GM18909 (cell line): ENCODE results near the gene NHSL1.
"Not testable (repeated sequence)": the region's sequence is repeated elsewhere in the genome, so short reads cannot be mapped to it uniquely, and the experiment has no call there.

Source experiments
- ATAC-seq: cut with Tn5 transposase; IDR thresholded peaks from one replicate; pipeline ENCODE4 v1.9.1; 2021; ENCODE audit warnings: mild to moderate bottlenecking; ENCODE audit not compliant: unreplicated experiment, poor library complexity

Gene NHSL1

DNA sequence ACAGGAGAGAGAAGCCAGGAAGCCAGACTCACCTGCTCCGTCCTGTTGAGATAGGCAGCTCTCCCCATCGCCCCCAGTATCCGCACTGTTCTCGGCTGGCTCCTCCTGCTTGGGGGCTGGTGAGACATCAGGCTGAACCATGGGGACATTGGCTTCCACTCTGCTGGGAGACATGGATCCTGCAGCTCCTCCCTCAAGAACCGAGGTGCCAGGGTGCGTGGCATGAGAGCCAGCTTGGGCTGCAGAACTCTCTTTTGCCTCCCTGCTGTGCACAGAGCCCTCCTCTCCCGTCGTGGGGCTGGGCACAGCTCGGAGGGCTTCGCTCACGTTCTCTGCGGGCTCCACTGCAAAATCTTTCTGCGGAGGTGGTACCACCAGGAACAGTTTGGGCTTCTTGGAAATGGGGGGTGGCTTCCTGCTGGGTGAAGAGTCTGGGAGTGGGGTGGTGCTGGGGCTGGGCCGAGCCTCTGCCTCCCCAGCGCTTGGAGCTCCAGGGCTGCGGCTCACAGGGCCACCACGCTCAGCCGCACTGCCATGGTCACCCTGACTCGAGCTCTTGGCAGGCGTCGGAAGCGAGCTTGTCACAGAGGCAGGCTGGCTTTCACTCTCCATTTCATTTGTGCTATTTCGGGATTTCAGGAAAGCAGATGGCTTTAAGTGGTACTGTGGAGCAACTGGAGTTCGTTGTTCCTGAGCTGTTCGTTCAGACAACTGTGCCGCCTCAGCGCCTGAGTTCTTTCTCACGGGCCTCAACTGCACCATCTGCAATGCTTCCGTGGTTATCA, 68.7 kb downstream of the NHSL1 start:
- ATAC-seq = no peak

DNA sequence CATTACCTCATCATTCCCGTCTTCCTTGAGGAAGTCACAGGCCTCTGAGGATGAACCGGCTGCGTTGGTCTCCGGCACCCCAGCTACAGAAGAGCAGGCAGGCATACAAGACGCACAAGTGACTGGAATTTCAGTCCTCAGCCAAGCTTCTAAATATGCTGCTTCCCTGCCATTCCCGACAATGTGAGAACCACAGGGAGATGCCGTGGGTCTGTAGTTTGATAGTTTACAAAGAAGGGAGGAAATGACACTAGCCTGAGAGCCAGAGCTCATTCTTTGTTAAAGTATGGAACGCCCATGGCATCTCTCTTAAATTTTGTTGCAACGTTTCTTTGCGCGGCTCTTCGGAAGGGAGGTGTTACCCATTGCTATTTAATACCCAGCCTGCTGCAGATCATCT, 69.5 kb downstream of the NHSL1 start:
- ATAC-seq = no peak

DNA sequence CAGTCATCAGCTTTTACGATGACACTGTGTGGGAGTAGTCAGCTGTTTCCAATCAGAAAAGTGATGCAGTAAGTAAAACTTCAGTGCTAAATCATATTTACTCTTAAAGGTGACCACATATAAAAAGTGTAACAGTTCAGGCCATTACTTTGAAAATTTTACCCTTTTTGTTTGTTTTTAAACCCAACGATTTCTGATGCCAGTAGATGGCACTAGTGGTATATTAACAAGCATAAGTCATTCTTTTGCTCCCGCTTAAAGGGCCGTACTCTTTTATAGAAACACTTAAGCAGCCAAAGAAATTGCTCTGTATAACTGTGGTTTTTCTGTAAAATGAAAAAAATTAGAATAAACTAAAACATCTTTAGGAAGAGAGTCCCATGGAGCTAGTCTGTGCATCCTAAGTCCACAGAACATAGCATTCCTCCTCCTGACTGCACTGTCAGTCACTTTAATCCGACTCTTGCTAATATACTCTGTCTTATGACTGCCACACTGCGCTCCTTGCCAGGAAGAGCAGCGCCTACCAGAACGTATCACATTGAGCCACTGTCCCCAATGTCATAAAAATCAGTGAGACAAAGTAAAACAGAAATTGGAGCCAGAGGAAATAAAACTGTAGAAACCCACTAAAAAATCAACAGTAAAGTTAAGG, 70.2 kb downstream of the NHSL1 start:
- ATAC-seq = no peak

DNA sequence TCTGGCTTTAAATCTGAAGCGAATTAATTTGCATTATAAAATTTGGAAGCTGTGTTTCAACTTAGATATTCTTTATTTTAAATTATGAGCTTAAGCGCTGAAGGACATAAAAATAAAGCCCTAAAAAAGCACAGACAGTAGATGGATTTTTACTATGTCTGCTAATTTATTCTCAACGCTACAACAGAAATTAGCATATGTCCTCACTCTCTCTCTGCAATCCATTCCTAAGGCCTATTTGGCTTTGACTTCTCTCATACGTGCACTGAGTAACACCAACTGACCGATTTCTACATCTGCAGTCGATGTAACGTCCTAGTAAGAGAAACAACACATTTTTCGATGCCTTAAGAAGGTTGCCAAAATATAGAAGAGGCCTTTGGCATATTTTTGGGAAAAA, 71.6 kb downstream of the NHSL1 start:
- ATAC-seq = no peak

DNA sequence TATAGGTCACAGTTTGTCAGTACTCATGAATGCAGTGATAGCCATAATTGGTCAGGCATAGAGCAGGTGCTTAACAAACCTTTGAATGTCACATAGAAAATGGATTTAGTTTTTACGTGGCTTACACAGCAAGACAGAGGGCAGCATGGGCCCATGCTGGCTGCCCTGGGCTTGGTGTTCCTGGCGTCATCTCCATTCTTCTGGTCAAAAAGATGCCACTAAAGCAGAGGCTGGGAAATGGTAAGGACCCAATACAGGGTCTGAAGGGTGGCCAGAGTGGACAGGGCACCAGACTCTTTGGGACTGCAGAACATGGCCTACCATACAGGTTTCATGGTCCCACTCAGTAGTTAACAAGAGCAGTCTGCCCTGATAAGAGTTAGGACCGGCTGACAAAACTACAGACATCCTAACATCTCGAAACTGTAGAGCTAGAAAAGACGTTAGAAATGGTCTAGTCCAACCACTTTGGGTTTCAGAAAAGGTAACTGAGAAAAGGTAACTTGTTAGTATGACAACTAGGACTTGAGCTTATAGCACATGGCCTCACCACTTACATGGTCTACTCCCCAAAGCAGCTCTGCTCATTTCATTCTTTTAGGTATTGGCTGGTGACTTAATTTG, 72.7 kb downstream of the NHSL1 start:
- no peak for ATAC-seq

DNA sequence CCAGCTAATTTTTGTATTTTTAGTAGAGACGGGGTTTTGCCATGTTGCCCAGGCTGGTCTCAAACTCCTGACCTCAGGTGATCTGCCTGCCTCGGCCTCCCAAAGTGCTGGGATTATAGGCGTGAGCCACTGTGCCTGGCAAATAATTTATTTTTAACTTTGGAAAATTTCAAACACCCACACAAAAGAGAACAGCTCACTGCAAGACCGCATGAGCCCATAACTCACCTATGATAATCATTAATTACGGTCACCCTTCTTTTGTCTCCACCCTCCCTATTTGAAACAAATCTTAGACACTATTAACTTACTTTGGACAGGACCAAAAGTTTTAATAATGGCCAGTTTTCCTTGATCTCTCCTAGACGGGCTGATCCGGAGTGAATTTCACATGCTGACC, 74.0 kb downstream of the NHSL1 start:
- ATAC-seq = not testable (repeated sequence)

DNA sequence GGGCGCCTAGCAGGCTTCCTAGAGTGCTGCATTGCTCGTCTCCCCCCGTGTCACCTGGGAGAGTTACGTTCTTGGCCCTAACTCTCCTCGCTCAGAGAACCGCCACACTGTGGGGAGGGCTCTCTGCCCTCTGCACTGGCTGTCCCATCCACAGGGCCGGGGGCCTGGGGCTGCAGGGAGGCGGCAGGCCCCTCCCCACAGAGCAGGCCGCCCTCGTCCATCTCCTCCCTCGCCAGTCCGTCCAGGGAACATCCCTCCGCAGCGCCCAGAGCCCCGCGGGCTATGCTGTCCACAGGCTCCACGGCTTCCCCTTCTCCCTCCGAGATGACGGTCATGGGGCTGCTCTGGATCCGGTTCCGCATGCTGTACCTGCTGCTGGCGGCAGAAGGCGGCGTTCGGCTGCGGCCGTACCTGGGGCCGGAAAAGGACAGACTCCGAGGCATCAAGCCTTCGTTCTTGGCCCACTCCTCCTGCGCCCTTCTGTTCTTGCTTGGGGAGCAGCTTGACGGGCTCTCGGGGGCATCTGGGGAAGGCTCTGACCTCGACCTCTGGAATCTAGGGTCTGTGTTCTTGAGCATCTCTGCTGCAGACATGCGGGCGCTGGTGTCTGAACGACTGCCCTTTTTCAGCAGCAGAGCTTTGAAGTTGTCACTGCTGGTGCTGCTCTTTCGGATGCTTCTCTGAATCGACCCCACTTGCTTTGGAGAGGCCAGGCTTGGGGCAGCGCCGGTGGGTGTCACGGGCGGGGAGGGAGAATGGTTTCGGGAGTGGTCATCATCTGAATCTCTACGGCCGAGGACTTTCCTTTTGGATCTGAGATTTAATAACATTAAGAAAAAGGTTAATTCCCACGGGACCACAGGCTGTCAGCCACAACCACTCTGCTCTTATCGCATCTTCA, 75.0 kb downstream of the NHSL1 start:
- ATAC-seq = no peak

DNA sequence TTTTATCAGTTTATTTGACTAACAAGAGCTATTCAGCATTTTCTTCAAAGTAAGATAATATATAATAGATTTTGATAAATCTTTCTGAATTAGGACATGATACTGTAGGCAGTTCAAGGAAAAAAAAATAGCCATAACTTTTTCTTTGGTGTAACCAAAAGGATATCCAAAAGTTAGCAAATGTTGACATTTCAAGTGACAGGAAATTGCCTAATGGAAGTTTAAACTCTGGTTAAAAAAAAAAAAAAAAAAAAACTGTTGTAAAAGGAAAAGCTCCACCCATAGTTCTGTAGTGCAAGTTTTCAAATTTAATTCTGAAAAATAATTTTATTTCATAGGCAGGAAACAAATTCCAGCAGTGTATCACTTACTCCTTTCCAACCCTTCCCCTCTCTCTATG, 76.4 kb downstream of the NHSL1 start:
- no peak for ATAC-seq

DNA sequence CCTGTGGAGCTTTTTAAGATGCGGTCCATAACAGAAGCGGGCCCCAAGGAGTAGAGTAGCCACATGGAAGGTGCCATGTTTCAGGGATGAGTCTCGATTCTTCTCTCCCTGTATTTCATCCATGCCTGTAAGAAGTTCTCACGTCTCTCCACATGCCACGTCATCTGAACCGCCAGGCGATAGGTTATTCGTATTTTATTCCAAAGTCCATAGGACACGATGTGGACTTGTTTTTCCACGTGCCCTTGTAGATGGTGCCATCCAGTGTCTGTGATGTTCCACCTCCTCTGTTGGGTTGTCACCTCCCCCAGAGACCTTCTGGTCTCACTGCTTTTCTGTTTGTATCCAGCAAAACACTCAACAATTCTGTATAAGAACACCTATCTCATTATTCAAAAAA, 77.7 kb downstream of the NHSL1 start:
- no peak for ATAC-seq

DNA sequence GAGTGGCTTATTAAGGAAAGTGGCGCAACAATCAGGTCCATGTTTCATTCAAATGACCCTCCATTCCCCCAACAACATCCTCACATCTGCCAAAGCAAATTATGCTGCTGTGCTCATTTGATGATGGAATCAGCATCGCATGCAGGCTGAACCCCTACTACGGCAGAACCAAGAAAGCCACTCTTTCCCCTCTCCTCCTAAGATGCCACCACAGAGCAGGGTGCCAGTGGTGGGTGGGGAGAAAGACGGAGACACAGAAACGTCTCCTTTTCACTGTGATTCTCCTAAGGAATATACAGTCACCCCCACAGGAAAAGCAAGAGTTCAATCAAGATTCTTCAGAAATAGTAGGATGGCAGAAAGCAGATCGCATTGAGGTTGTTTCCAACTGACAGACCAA, 78.2 kb downstream of the NHSL1 start:
- no peak for ATAC-seq

DNA sequence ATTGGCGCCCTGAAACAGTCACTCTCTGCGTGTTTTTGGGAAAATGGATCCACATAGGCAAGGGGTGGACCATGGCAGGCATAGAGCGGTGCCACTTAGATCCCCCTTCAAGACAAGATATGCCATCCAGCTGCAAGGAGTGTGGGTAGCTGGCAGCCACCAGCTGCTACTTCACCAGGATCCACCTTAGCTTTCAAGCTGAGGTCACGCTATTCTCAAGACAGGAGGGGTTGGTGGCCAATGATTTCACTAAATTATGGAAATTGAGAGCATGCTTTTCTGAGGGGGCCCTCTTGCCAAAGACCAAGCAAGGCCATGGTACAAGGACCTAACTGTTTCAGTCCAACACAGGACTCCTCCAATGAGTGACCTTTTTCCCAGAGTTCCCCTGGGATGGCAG, 78.9 kb downstream of the NHSL1 start:
- no peak for ATAC-seq

DNA sequence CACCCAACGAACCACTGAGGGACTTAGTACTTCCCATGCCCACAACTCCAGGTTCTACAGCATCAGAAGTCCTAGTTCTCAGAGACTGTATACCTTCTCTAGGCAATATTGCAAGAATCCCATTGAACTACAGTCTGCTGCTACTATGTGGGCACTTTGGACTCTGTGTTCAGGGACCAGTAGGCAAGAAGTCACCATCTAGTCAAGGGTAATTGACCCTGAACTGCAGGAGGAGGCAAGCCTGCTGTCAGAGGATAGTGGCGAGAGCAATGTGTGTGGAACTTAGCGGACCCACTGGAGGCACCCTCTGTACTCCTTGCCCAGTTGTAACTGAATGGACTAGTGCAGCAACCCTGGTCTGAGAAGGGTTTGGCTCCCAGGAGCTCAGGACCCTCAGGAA, 79.5 kb downstream of the NHSL1 start:
- ATAC-seq = no peak

DNA sequence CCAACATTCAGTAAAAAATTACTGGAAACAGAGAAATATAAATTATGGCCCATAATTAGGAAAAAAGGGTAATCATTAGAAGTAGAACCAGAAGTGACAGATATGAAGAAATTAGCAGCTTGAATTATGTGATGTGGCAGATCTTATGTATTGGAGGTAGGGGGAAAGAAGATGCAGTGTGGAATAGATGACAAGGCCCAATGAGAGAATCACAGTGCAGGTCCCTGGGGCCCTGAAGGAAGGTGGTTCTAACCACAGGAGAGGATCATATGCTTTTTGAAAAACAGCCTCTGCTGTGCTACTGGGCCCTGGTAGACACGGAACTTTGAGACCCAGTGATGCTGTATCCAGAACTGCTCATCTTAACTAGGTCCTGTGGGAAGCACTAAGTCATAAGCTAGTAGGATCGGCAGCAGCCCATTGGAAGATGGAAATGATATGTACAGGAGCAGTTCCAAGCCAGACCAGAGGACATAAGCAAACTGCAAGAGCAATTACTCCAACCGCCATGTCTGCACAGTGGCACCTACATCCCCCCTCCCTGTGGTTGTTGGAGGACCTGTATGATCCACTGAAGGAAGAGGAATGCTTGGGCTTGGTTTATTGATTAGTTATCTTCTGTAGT, 81.1 kb downstream of the NHSL1 start:
- ATAC-seq = no peak

DNA sequence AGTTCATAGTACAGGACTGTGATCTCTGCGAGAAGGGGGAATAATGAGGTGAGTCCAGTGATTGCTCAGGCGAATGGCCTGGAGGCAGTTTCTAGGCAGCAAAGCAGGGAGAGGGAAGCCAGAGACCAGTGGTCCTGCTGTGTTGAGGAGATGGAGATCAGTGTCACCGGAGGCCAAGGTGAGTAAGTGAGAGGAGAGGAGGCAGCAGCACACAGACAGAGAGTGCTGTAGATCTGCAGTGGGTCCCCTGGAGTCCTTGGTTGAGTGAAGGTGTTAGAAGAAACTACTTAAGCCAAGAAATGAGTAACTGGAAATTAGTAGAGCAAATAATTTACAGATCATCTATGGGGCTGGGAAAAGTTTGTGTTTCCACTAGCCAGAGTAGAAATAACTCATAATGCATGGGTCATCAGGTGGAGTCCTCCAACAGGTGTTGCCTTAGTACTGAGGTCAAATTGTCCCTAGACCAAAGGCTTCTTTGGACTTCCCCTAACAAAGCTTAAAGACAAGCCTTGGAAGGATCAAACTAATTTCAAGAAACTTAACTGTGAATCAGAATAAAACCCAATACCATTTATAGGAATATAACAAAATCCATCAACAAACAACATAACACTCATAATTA, 81.7 kb downstream of the NHSL1 start:
- ATAC-seq = no peak

DNA sequence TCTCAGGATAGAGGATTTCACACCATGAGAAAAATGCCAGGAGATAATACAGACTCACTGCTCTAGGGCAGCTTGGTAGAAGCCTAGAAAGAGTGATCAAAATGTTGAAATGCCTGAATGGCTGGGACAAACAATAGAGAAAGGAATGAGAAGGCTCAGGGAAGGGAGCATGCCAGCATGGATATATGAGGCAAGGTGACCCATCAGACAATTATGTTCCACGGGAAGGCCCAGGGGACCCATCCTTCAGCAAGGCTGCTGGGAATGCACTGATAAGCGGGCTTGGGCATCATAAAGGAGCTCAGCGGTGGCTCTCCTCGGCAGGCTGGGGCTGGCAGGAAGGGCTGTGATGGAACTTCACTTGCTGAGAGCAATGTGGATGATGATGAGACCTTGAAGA, 83.1 kb downstream of the NHSL1 start:
- ATAC-seq = no peak

DNA sequence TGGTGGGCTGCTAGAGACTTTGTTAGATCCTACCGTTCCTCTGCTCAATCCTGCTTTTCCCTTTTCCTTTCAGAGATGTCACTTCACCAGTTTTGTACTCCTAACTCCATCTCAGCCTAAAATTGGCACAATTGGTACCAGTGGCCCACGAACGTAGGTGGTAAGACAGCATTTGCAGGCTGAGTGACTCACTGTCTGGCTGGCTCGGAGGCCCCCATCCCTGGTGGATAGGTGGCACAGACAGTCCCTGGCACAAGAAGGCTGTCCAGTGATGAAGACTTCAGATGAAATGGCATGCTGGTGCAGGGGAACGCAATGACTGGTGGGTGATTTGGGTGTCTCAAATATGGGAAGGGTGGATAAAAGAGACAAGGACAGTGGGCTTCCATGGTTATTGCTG, 84.2 kb downstream of the NHSL1 start:
- no peak for ATAC-seq

DNA sequence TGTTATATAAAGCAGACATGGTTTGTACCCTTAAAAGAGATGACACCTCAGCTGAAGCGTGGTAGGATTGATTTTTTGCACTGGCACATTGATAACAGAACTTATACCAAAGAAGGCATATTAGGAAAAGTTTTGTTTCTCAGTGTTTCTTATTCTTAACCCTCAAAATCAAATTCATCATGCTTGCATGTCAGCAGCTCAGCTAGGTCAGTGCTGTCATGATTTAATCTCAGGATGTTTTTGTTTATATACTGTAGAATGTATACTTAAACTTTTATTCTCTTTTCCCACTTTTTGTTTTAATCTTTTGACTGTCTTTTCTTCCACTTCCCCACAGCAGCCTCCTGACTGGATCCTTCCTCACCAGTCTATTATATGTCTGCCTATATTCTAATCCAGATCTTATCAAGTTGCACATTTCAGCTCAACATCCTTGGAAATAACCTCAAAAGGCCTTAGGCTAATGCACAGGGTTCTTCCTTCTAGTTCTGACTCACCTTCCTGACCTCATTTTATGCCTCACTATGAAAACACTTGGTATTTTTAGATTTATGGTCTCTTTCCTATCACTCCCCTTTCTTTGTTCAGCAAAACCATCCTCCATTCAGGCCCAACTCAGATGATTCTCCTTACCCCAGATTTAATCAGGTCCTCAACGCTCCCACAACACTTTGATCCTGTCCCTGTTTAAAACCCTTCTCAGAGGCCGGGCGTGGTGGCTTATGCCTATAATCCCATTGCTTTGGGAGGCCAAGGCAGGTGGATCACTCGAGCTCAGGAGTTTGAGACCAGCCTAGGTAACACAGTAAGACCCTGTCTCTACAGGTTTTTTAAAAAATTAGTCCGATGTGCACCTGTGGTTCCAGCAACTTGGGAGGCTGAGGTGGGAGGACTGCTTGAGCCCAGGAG, 88.1 kb downstream of the NHSL1 start:
- ATAC-seq = peak; percentile 54

DNA sequence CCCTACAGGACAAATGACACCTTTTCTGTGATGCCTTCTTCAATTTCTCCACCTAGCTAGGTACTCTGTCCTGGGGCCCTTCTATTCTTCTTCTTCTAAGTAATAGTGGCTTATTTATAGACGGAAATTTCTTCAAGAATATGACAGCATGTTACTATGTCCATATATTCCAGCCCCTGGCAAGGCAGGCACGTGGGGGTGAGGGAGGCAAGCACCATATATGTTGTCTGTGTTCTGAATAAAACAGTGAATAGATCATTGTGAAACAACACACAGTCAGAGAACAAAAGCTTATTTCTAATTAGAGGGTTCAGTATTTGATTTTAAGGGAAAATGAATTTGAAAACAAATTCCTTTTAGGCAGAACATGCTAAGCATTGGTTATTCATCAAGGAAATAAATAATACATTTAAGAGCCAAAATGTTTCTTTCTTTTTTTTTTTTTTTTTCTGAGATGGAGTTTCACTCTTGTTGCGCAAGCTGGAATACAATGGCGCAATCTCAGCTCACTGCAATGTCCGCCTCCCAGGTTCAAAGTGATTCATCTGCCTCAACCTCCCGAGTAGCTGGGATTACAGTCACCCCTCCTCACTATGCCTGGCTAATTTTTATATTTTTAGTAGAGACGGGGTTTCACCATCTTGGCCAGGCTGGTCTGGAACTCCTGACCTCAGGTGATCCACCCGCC, 89.1 kb downstream of the NHSL1 start:
- ATAC-seq = no peak
